Stimulated activated CD8-positive, alpha-beta memory T cell treated with anti-CD3 and anti-CD28 coated beads, Interleukin-7, amount 100 ng/mL, for 48 hours (primary cell): Measurements from ENCODE around the gene MORN1.

Experiments used
- DNase-seq, 2 donors: peaks; one replicate each; pipeline ENCODE4 v3.0.0-alpha.2; 2020; ENCODE audit warnings: low read depth in 1 of 2; ENCODE audit errors: extremely low read depth in 1 of 2

The MORN1 gene

GRCh38 chr1:2388004-2388913 is 3.1 kb downstream of the MORN1 start:
- no peak for DNase-seq

- no peak for DNase-seq
These were observed 4.4 kb downstream of the MORN1 start for GRCh38 chr1:2386636-2387611.

GRCh38 chr1:2385606-2386280 is 5.6 kb downstream of the MORN1 start:
- no peak for DNase-seq

DNA sequence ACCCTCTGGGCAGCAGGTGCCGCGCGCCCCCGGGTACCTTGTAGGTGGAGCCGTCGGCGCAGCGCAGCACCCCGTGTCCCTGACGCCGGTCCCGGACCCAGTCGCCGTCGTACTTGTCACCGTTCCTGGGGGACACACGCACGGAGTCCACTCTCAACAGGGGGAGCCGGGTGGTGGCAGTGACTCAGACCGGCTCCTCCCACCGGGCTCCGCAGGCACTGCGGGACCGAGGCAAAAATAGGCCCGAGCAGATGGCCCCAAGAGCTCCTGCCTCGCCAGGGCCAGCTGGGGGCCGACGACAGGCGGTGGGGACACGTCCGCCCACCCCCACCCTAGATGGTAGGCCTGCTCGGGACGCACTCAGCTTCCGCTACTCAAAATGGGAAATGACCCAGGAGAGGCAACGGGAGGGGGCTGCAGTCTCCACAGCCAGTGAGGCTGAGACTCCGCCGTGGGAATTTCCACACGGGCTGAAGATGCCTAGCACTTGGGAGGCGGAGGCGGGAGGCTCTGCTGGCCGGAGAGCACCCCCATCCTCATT is 6.3 kb downstream of the MORN1 start:
- no peak for DNase-seq

DNA sequence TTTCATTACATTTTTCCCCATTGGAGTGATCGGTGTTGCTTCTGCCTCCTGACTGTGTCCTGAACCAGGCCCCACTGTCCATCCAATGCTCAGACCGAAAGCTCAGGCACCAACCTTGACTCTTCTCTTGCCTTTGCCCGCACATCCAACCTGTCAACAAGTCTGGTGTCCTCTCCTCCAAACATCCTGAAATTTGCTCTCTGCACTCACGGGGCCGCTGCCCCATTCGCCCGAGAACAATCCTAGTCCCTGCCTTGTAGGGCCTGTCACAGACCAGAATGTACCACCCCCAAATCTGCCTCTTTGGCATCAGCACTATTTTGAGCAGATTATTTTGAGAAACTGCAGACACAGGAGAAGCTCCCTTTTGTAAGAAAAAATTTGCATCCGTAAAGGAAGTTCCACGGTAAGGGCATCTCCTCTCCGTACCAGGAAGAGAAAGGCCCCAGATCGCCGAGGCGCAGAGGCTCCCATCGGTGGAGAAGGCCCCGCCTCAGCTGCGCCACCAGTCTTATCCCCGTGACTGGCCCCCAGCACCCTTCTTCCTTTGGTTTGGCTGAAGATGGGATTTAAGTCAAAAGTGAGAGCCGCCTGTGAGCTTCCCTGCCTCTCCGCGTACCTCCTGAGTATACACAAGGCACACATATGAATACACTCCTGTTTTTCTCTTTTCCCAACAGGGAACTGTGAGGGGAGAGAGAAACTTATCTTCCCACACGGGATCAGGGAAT is 7.1 kb downstream of the MORN1 start:
- no peak for DNase-seq

GRCh38 chr1:2383576-2383975 is 7.8 kb downstream of the MORN1 start:
- DNase-seq: no peak

GRCh38 chr1:2382621-2383361 is 8.6 kb downstream of the MORN1 start:
- DNase-seq: no peak

- DNase-seq: peak; percentile 28 to 53
These were observed 9.4 kb downstream of the MORN1 start for GRCh38 chr1:2381741-2382620.

DNA sequence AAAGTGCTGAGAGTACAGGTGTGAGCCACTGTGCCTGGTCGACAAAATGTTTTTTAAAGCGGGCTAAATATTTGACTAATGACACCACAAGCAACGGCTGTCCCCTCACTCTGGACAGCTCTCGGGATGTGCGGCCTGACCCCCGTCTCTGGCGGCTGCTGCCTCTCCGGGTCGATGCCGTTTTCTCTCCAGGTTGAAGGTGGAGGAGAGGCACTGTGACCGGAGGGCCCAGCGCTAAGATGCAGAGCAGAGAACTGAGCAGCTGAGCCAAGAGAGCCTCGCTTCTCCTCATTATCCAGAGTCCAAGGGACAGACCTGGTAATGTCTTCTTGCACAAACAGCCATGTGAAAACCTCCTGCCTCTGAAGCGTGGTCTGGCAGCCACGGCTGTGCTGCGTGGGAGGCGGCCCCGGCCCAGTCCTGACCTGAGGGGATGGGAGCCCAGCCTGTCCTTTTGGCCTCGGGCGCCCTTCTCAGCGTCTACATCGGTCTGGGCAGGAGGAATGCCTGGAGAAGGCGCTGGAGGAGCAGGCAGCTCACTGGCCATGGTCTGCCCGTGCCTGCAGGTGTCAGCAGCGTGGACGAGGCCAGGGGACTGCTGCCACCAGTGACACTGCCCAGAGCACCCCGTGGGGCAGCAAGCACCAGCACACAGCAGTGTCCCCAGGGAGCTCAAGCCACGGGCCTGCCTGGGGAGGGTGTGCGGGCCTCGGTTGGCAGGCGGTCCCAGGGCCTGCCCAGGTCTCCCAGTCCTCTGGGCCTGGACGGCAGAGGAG is 10.3 kb downstream of the MORN1 start:
- no peak for DNase-seq

GRCh38 chr1:2379733-2380404 is 11.5 kb downstream of the MORN1 start:
- DNase-seq: no peak

- no peak for DNase-seq
These were observed 12.2 kb downstream of the MORN1 start for GRCh38 chr1:2378956-2379732.

- DNase-seq: no peak
These were observed 12.9 kb downstream of the MORN1 start for GRCh38 chr1:2378441-2378851.

GRCh38 chr1:2377751-2378440 is 13.5 kb downstream of the MORN1 start:
- DNase-seq: no peak

DNA sequence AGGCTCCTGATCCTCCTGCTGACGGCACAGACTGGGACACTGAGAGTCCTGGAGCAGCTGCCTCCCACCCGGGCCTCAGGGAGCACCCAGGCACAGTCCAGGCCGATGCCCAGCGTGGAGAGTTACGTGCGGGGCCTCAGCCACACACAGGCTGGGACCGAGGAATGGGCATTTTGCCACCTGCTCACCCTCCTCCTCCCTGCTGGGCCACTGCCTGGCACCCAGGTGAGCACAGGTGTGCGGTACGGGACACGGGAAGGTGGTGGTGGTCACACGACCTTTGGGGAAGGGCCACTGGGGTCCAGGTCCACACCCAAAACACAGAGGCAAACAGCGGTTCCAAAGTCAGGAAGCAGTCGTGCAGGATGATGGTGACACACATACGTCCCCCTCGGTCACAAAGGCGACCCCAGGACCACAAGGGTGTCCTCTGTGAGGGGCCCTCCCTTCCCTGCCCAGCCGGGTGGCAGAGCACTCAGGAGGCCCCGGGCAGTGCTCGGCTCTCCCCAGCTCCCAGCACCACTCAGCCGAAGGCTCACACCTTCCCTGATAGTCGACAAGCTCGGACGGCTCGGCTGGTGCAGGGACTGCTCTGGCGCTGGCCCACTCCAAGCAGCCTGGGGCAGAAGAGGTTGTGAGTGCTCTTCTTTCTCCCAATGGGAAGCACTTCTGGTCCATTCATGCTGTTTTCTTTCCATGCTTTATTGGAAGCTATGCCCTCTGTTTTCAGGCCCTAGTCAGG is 14.3 kb downstream of the MORN1 start:
- no peak for DNase-seq

DNA sequence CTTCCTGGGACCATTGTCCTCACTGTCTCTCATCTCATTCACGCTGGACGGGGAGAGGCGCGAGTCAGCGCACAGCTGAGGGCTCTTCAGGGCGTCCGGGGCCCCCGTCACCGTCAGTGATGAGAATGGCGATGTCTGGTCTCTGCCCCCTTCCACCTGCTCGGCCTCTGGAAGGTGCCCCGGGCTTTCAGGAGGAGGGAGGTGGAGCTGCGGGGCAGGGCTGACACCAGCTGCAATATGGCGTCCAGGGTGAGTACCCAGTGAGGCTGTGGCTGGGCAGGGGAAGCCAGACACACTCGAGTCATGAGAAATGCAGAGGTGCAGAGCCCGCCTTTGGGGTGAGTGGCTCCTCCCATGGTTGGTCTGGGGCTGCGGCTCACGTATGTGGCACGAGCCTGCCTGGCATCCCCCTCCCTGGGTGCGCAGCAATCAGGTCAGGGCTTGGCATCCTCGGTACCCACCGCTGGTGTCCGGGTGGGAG is 15.1 kb downstream of the MORN1 start:
- no peak for DNase-seq
